Endothelial cell of umbilical vein (primary cell): ENCODE data around the gene CNOT4. TPM values are rescaled to one million over a fixed set of nuclear protein-coding genes. Genes with fewer than 3 reads are reported as not detected.

Experiments used
- BruUV-seq: library from RNA; stranded (reverse); fragments of 400-500 nt; replicated peaks from 2 replicates; lab custom pipeline; 2021; lab: Mats Ljungman, UMichigan
- CTCF ChIA-PET: fragments of 300-600, 350-600 bp; sonication (Branson Sonifier 250); formaldehyde crosslinking; loops from one replicate; lab custom pipeline; 2021; ENCODE audit warnings: antibody characterized with exemption, inconsistent platforms; lab: Charles Lee
- POLR2A ChIA-PET: fragments of 300-600, 350-600 bp; sonication (Branson Sonifier 250); formaldehyde crosslinking; loops from one replicate; lab custom pipeline; 2021; ENCODE audit warnings: antibody characterized with exemption, inconsistent platforms; lab: Charles Lee
- DNase-seq: peaks from one replicate; pipeline ENCODE4 v3.0.0-alpha.2; 2011; ENCODE audit warnings: low read depth, low spot score
- FAIRE-seq: peaks from 2 replicates; lab custom pipeline; 2011; peaks lifted over from hg19 to GRCh38; lab: Jason Lieb, UNC
- H2AFZ ChIP-seq: 2 replicates; pipeline ENCODE4 v1.6.0; 2012; ENCODE audit warnings: low read depth, low read length, control low read depth, inconsistent platforms
- H3K27ac ChIP-seq: 2 replicates; pipeline ENCODE4 v1.5.1; 2011; ENCODE audit warnings: low read depth, mild to moderate bottlenecking, control low read depth, low read length, moderate library complexity; ENCODE audit not compliant: insufficient read depth
- H3K27me3 ChIP-seq, 2 experiments: 2 replicates each; pipeline versions ENCODE4 v1.6.0 to v1.6.1; 2011; ENCODE audit warnings: low read length in 2 of 2, mixed read lengths in 1 of 2; ENCODE audit not compliant: control insufficient read depth in 2 of 2, insufficient read depth in 2 of 2
- H3K36me3 ChIP-seq, 2 experiments: 2 replicates in 1 of 2; 3 replicates in 1 of 2; pipeline ENCODE4 v1.5.1; 2011; ENCODE audit warnings: low read length in 2 of 2, mild to moderate bottlenecking in 1 of 2, moderate library complexity in 1 of 2; ENCODE audit not compliant: control insufficient read depth in 2 of 2, insufficient read depth in 2 of 2; ENCODE audit errors: extremely low read depth in 1 of 2
- H3K4me1 ChIP-seq: 3 replicates; pipeline ENCODE4 v1.5.1; 2011; ENCODE audit warnings: mild to moderate bottlenecking, low read length; ENCODE audit not compliant: control insufficient read depth, insufficient read depth; ENCODE audit errors: extremely low read depth
- H3K4me2 ChIP-seq: 2 replicates; pipeline ENCODE4 v1.6.1; 2011; ENCODE audit warnings: low read length, control low read depth, mixed read lengths; ENCODE audit not compliant: insufficient read depth
- H3K4me3 ChIP-seq, 3 experiments: fragments of 200-600 bp in 1 of 3; sonication (generic), shearing (Covaris generic) in 1 of 3; replicated peaks in 1 of 3; 2 replicates each; pipeline ENCODE4 v1.5.1; 2011 to 2016; ENCODE audit warnings: control low read depth in 3 of 3, low read length in 3 of 3, mild to moderate bottlenecking in 2 of 3, inconsistent platforms in 1 of 3, low read depth in 1 of 3, moderate library complexity in 1 of 3; ENCODE audit not compliant: insufficient read depth in 1 of 3
- H3K79me2 ChIP-seq: 2 replicates; pipeline ENCODE4 v1.6.0; 2012; ENCODE audit warnings: low read length, inconsistent platforms; ENCODE audit not compliant: control insufficient read depth, insufficient read depth
- H3K9ac ChIP-seq: replicated peaks from 2 replicates; pipeline ENCODE3; 2011; ENCODE audit warnings: low read length, control low read depth; ENCODE audit not compliant: insufficient read depth; ENCODE audit errors: extremely low read depth
- H3K9me1 ChIP-seq: replicated peaks from 3 replicates; pipeline ENCODE4 v1.6.0; 2011; ENCODE audit warnings: mild to moderate bottlenecking, low read length; ENCODE audit not compliant: control insufficient read depth, insufficient read depth; ENCODE audit errors: extremely low read depth
- H3K9me3 ChIP-seq: replicated peaks from 2 replicates; pipeline ENCODE4 v1.5.1; 2012; ENCODE audit warnings: low read length, inconsistent platforms; ENCODE audit not compliant: control insufficient read depth, insufficient read depth
- H4K20me1 ChIP-seq: replicated peaks from 2 replicates; pipeline ENCODE3; 2011; ENCODE audit warnings: mild to moderate bottlenecking, low read length; ENCODE audit not compliant: control insufficient read depth, insufficient read depth; ENCODE audit errors: extremely low read depth
- CTCF ChIP-seq, 2 donors: IDR thresholded peaks; 1 replicate in 1 of 2; 2 replicates in 1 of 2; pipeline ENCODE4 v1.5.1; 2011; ENCODE audit warnings: low read length in 2 of 2, mild to moderate bottlenecking in 2 of 2, moderate library complexity in 2 of 2, control low read depth in 1 of 2, inconsistent platforms in 1 of 2, low read depth in 1 of 2; ENCODE audit not compliant: insufficient read depth in 1 of 2; ENCODE audit errors: extremely low read depth in 1 of 2
- EZH2 ChIP-seq: IDR thresholded peaks from 2 replicates; pipeline ENCODE4 v1.6.1; 2012; ENCODE audit warnings: borderline replicate concordance, low read depth, mild to moderate bottlenecking, moderate library complexity, low read length, inconsistent platforms; ENCODE audit not compliant: severe bottlenecking
- FOS ChIP-seq: IDR thresholded peaks from 2 replicates; pipeline ENCODE4 v1.6.1; 2011; ENCODE audit warnings: mild to moderate bottlenecking, low read length, moderate library complexity, borderline replicate concordance; ENCODE audit not compliant: insufficient read depth
- GATA2 ChIP-seq: IDR thresholded peaks from 2 replicates; pipeline ENCODE4 v1.7.0; 2011; ENCODE audit warnings: low read depth, mild to moderate bottlenecking, moderate library complexity, mixed read lengths, low read length; ENCODE audit not compliant: insufficient read length, insufficient read depth
- JUN ChIP-seq: IDR thresholded peaks from 2 replicates; pipeline ENCODE4 v1.6.1; 2011; ENCODE audit warnings: borderline replicate concordance, low read depth; ENCODE audit not compliant: insufficient read length, insufficient read depth
- MAX ChIP-seq: IDR thresholded peaks from 2 replicates; pipeline ENCODE4 v1.6.1; 2011; ENCODE audit not compliant: insufficient read depth, insufficient read length
- MYC ChIP-seq: IDR thresholded peaks from one replicate; pipeline ENCODE4 v1.6.1; 2011; ENCODE audit warnings: mild to moderate bottlenecking, low read depth, low read length
- POLR2A ChIP-seq: IDR thresholded peaks from 2 replicates; pipeline ENCODE4 v1.6.1; 2012; ENCODE audit warnings: low read depth, mild to moderate bottlenecking, control low read depth, low read length
- POLR2AphosphoS5 ChIP-seq: IDR thresholded peaks from 2 replicates; pipeline ENCODE4 v1.6.1; 2012; ENCODE audit warnings: low read depth, mild to moderate bottlenecking, control low read depth, low read length, moderate library complexity; ENCODE audit not compliant: insufficient read depth
- dilution Hi-C: fragments of 300-500 bp; cut with MboI; formaldehyde crosslinking; loops from one replicate; pipeline ENCODE4 v1.15.0; 2019; ENCODE audit warnings: low sequenced_read_pairs; ENCODE audit not compliant: extremely low pct_ligation_motif_present
- intact Hi-C: fragments of 100-400 bp; cut with micrococcal nuclease; formaldehyde crosslinking; loops from one replicate; pipeline ENCODE4 v1.10.0; 2022
- polyA plus RNA-seq, 4 experiments: library from polyadenylated mRNA; depleted of rRNA in 3 of 4; stranded (reverse) in 3 of 4; unstranded in 1 of 4; fragments of >200 nt; gene quantifications; 2 replicates each; pipeline versions ENCODE4 v1.2.1 to v1.2.3, GENCODE V29; 2011 to 2012; ENCODE audit warnings: missing spikeins in 1 of 4
- total RNA-seq: library from RNA; stranded (reverse); gene quantifications from 2 replicates; pipeline ENCODE4 v1.2.3, GENCODE V29; 2021

Gene CNOT4
- total and polyA plus RNA-seq, 2 donors (not counting 3 experiments of a cell fraction or from before 2014, with no cell fraction given), result 10.3 to 21.7 TPM

DNA sequence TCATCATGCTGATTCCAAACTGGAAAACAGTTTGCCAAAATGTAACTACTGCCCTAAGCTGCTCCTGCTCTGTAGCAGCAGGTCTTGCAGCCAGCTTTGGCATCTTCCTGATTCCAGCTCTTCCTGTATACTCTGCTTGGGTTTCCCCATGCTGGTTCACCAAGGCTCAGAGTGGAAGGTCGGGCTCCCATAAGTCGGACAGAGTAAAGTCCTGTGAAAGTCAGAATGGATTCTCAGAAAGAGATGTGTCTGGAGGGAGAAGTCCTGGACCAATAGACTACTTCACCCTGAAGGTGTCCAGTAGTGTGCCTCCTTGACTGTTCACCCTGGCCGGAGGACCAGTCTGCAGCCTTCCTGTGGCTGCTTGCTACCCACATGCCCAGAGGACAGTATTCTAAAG lies 182.4 kb downstream of the CNOT4 start:
- CTCF ChIA-PET, result interaction anchor here (0.9 to 1.4 kb wide), 2 partner anchors 46 to 53 kb away, joined by 4 read pairs; no protein-coding TSS in a partner anchor
- dilution Hi-C loops, result no loop called here
- BruUV-seq, result no TSS peak
- Histone ChIP-seq H3K4me3 (no peak overlapping the region), H4K20me1 (no peaks in the 10 kb centered on the region), H3K27me3 (no peaks in the 10 kb centered on the region), H3K27ac (no peak overlapping the region), H3K4me1 (no peaks in the 10 kb centered on the region), H3K36me3 (no peaks in the 10 kb centered on the region), H2AFZ (no peak overlapping the region), H3K9me3 (no peaks in the 10 kb centered on the region), H3K9me1 (no peaks in the 10 kb centered on the region), H3K9ac (no peak overlapping the region), H3K4me2 (no peak overlapping the region), H3K79me2 (no peaks in the 10 kb centered on the region)
- POLR2A ChIA-PET, result no interaction called here
- FAIRE-seq, result no peak
- no peak for DNase-seq
- intact Hi-C loops, result no loop called here
- TF ChIP-seq JUN (no peak), CTCF (IDR thresholded peaks at IDR 0.05; ENCODE audit: extremely low read depth in 1 of 2, insufficient read depth in 1 of 2, low read depth in 1 of 2, low read length in 2 of 2) (no peak), POLR2A (no peak), FOS (no peak), POLR2AphosphoS5 (no peak)

DNA sequence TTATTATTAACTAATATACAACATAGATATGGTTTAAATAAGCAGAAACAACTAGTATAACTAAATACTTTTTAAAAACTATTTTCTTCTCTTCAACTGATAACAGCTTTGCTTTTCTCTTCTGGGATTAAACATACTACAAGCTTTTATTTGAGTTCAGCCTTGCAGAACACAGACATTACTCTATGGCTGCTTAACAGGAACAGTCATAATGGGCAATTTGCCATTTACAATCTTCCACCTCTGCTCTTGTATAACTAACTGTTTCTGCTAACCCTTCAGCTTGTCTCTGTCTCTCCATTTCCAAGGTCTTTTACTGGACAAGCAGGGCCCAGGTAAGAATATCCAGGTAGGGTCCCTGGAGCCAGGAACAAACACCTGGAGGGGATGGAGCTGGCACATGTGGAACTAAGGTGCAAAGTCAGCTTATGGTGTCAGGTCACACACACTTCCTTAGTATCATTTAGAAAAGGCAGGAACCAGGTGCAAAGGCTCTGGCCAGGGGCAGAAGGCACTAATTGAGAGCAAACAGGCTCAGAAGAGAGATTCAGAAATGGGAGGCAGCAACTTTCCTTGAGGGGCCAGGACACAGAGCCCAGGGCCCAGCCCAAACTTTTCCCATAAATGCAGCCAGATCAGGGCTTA lies 183.1 kb downstream of the CNOT4 start:
- H3K27me3 ChIP-seq, result no peaks in the 10 kb centered on the region
- POLR2A ChIA-PET, result no interaction called here
- FAIRE-seq (no peak), DNase-seq (peak; percentile 6)
- CTCF ChIA-PET, result interaction anchor here (1.4 kb wide), 1 partner anchor 45 kb away, joined by 4 read pairs; no protein-coding TSS in a partner anchor
- no peak overlapping the region for H3K9ac ChIP-seq
- no peak overlapping the region for H3K4me3 ChIP-seq
- no peaks in the 10 kb centered on the region for H3K9me1 ChIP-seq
- dilution Hi-C loops (no loop called here), intact Hi-C loops (no loop called here)
- H4K20me1 ChIP-seq, result no peaks in the 10 kb centered on the region
- H3K79me2 ChIP-seq, result no peaks in the 10 kb centered on the region
- H3K36me3 ChIP-seq, result no peaks in the 10 kb centered on the region
- TF ChIP-seq MAX, result no peak
- TF ChIP-seq CTCF (IDR thresholded peaks at IDR 0.05; ENCODE audit: extremely low read depth in 1 of 2, insufficient read depth in 1 of 2, low read depth in 1 of 2, low read length in 2 of 2), result no peak
- no peak for TF ChIP-seq EZH2
- no peak for TF ChIP-seq POLR2A
- TF ChIP-seq JUN, result no peak
- no peak for TF ChIP-seq GATA2
- TF ChIP-seq MYC, result no peak
- no peak for TF ChIP-seq FOS
- no peaks in the 10 kb centered on the region for H3K9me3 ChIP-seq
- H2AFZ ChIP-seq, result no peak overlapping the region
- no peak overlapping the region for H3K4me2 ChIP-seq
- no peak overlapping the region for H3K27ac ChIP-seq
- no TSS peak for BruUV-seq
- H3K4me1 ChIP-seq, result no peaks in the 10 kb centered on the region
